Measurements from ENCODE around the gene IMMT. TPM values are rescaled to one million over a fixed set of nuclear protein-coding genes. Genes with fewer than 3 reads are reported as not detected.

The IMMT gene
- total and polyA plus RNA-seq, 9 of the 15 experiments (the other 6 are each of a cell fraction or from before 2014, with no cell fraction given) = 119 to 294 (median 140) TPM

- TF ChIP-seq MGA (IDR thresholded peaks at IDR 0.05) (no peak), RAD21 (CRISPR knock-in tag; conservative IDR thresholded peaks at IDR 0.05 in 1 of 2, IDR thresholded peaks at IDR 0.05 in 1 of 2) (peak in 1 of 2 experiments; percentile 22; a peak in 2 of 4 replicates), ZNF318 (IDR thresholded peaks at IDR 0.05; ENCODE audit: borderline replicate concordance in 1 of 2, low read depth in 1 of 2) (no peak), ATF7 (IDR thresholded peaks at IDR 0.05) (peak; percentile 34; the same call in 1 of the 2 replicates), ARID1B (IDR thresholded peaks at IDR 0.05) (peak; percentile 86), SREBF2 (CRISPR knock-in tag; IDR thresholded peaks at IDR 0.05) (no peak), GTF2A2 (tag; IDR thresholded peaks at IDR 0.05) (no peak), ZNF551 (CRISPR knock-in tag; IDR thresholded peaks at IDR 0.05) (no peak)
Measured at GRCh38 chr2:86204458-86204857, 9.2 kb upstream of the IMMT start (continued).

All from K562 (cell line).